CD8-positive, alpha-beta memory T cell (primary cell): ENCODE data around the gene SCN3B. TPM values are rescaled to one million over a fixed set of nuclear protein-coding genes. Genes with fewer than 3 reads are reported as not detected.

Experiments used
- CTCF ChIA-PET: fragments of 350-600 bp; sonication (Branson Sonifier 250); formaldehyde crosslinking; loops from one replicate; lab custom pipeline; 2021; ENCODE audit warnings: antibody characterized with exemption; lab: Charles Lee
- POLR2A ChIA-PET: fragments of 350-600 bp; sonication (Branson Sonifier 250); formaldehyde crosslinking; loops from one replicate; lab custom pipeline; 2021; ENCODE audit warnings: antibody characterized with exemption; lab: Charles Lee
- DNase-seq, 5 donors: peaks; one replicate each; pipeline versions ENCODE4 v3.0.0 to v3.0.0-alpha.2; 2020 to 2022; ENCODE audit warnings: mixed read lengths in 1 of 5
- H3K27ac ChIP-seq: one replicate; pipeline ENCODE4 v1.7.0; 2013; ENCODE audit warnings: low read depth, mild to moderate bottlenecking, low read length, moderate library complexity
- H3K27me3 ChIP-seq: 2 replicates; pipeline ENCODE4 v1.7.0; 2013; ENCODE audit warnings: low read length, mild to moderate bottlenecking; ENCODE audit not compliant: insufficient read depth, poor library complexity, severe bottlenecking
- H3K36me3 ChIP-seq: 2 replicates; pipeline ENCODE4 v1.7.0; 2013; ENCODE audit warnings: mild to moderate bottlenecking, low read length, moderate library complexity; ENCODE audit not compliant: insufficient read depth
- H3K4me1 ChIP-seq: 2 replicates; pipeline ENCODE4 v1.7.0; 2013; ENCODE audit warnings: mild to moderate bottlenecking, low read length, moderate library complexity; ENCODE audit not compliant: insufficient read depth
- H3K4me3 ChIP-seq: 2 replicates; pipeline ENCODE4 v1.7.0; 2013; ENCODE audit warnings: mild to moderate bottlenecking, low read length
- H3K9me3 ChIP-seq: 2 replicates; pipeline ENCODE4 v1.7.0; 2013; ENCODE audit warnings: mild to moderate bottlenecking, low read length
- H3K27ac Mint-ChIP-seq, 8 donors: one replicate each; pipeline ENCODE4 v1.8.0; 2020 to 2021; ENCODE audit warnings: mixed read lengths in 8 of 8, mild to moderate bottlenecking in 6 of 8, inconsistent platforms in 3 of 8, moderate library complexity in 3 of 8
- H3K27me3 Mint-ChIP-seq, 2 donors: one replicate each; pipeline ENCODE4 v1.8.0; 2020 to 2021; ENCODE audit warnings: mixed read lengths in 2 of 2, mild to moderate bottlenecking in 1 of 2, moderate library complexity in 1 of 2
- H3K36me3 Mint-ChIP-seq, 3 donors: one replicate each; pipeline ENCODE4 v1.8.0; 2020 to 2021; ENCODE audit warnings: mixed read lengths in 3 of 3, inconsistent platforms in 1 of 3, mild to moderate bottlenecking in 1 of 3
- H3K4me1 Mint-ChIP-seq, 3 donors: one replicate each; pipeline ENCODE4 v1.8.0; 2020 to 2021; ENCODE audit warnings: mixed read lengths in 3 of 3, inconsistent platforms in 1 of 3, mild to moderate bottlenecking in 1 of 3
- H3K4me3 Mint-ChIP-seq, 7 donors: one replicate each; pipeline ENCODE4 v1.8.0; 2020 to 2021; ENCODE audit warnings: mixed read lengths in 7 of 7, mild to moderate bottlenecking in 6 of 7, moderate library complexity in 4 of 7, inconsistent platforms in 2 of 7
- H3K9me3 Mint-ChIP-seq, 5 donors: one replicate each; pipeline ENCODE4 v1.8.0; 2020 to 2022; ENCODE audit warnings: mixed read lengths in 5 of 5, mild to moderate bottlenecking in 3 of 5, moderate library complexity in 2 of 5, inconsistent platforms in 1 of 5
- polyA plus RNA-seq: library from polyadenylated mRNA; unstranded; fragments of 300-500 nt; fragmentation: Illumina TruSeq; gene quantifications from one replicate; pipeline ENCODE4 v1.2.3, GENCODE V29; 2021
- total RNA-seq, 2 experiments: library from RNA; stranded (reverse); gene quantifications; one replicate each; pipeline ENCODE4 v1.2.3, GENCODE V29; 2021

Gene SCN3B
- total and polyA plus RNA-seq, 3 experiments from 2014 or later: 0.22 TPM; not detected in 2

GRCh38 chr11:123584737-123585136, 69.7 kb downstream of the SCN3B start:
- Mint-ChIP-seq H3K4me1 (peaks cover 8 to 13% (median 10%) of the 10 kb centered on the region in 3 donors), H3K4me3 (no peak overlapping the region), H3K27ac (peak overlapping the region in 1 of 8 donors; percentile 55), H3K27me3 (peaks cover 0 to 1% of the 10 kb centered on the region in 2 donors), H3K36me3 (peaks cover 0 to 13% (median 5%) of the 10 kb centered on the region in 3 donors), H3K9me3 (no peaks in the 10 kb centered on the region)
- CTCF ChIA-PET: interaction anchor here (3.1 kb wide), 1 partner anchor 8 kb away, joined by 12 read pairs; no protein-coding TSS in a partner anchor
- Histone ChIP-seq H3K4me1 (no peaks in the 10 kb centered on the region), H3K27me3 (no peaks in the 10 kb centered on the region), H3K9me3 (no peaks in the 10 kb centered on the region), H3K27ac (no peak overlapping the region), H3K36me3 (no peaks in the 10 kb centered on the region), H3K4me3 (no peak overlapping the region)
- no peak for DNase-seq
- POLR2A ChIA-PET: no interaction called here

- no peaks in the 10 kb centered on the region for H3K36me3 ChIP-seq
- H3K9me3 ChIP-seq: no peaks in the 10 kb centered on the region
- H3K27me3 ChIP-seq: no peaks in the 10 kb centered on the region
- no peaks in the 10 kb centered on the region for H3K4me1 ChIP-seq
- Mint-ChIP-seq H3K4me1 (peaks cover 8 to 13% (median 10%) of the 10 kb centered on the region in 3 donors), H3K27me3 (peaks cover 0 to 1% of the 10 kb centered on the region in 2 donors), H3K36me3 (peaks cover 0 to 11% (median 5%) of the 10 kb centered on the region in 3 donors), H3K9me3 (no peaks in the 10 kb centered on the region), H3K4me3 (no peak overlapping the region), H3K27ac (peak overlapping the region in 1 of 8 donors; percentile 55)
- ChIA-PET POLR2A (no interaction called here), CTCF (no interaction called here)
- H3K27ac ChIP-seq: no peak overlapping the region
- H3K4me3 ChIP-seq: no peak overlapping the region
- no peak for DNase-seq
Measured at GRCh38 chr11:123584186-123584585, 70.2 kb downstream of the SCN3B start.

GRCh38 chr11:123582992-123583504, 71.4 kb downstream of the SCN3B start:
- H3K36me3 ChIP-seq: no peaks in the 10 kb centered on the region
- peak overlapping the region in 1 of 8 donors; percentile 51 for H3K27ac Mint-ChIP-seq
- no peak for DNase-seq
- no peaks in the 10 kb centered on the region for H3K27me3 Mint-ChIP-seq
- CTCF ChIA-PET: interaction anchor here (2.2 kb wide), 1 partner anchor 14 kb away, joined by 8 read pairs; no protein-coding TSS in a partner anchor
- no peak overlapping the region for H3K4me3 ChIP-seq
- H3K4me1 ChIP-seq: no peaks in the 10 kb centered on the region
- no peaks in the 10 kb centered on the region for H3K27me3 ChIP-seq
- H3K36me3 Mint-ChIP-seq: peaks cover 0 to 7% (median 5%) of the 10 kb centered on the region in 3 donors
- H3K9me3 ChIP-seq: no peaks in the 10 kb centered on the region
- no peak overlapping the region for H3K27ac ChIP-seq
- POLR2A ChIA-PET: no interaction called here
- H3K4me3 Mint-ChIP-seq: no peak overlapping the region
- peaks cover 8 to 13% (median 10%) of the 10 kb centered on the region in 3 donors for H3K4me1 Mint-ChIP-seq
- H3K9me3 Mint-ChIP-seq: no peaks in the 10 kb centered on the region

- Mint-ChIP-seq H3K4me3 (no peak overlapping the region), H3K4me1 (peaks cover 11 to 19% (median 13%) of the 10 kb centered on the region in 3 donors), H3K27me3 (no peaks in the 10 kb centered on the region), H3K36me3 (peaks cover 0 to 7% (median 5%) of the 10 kb centered on the region in 3 donors), H3K9me3 (no peaks in the 10 kb centered on the region), H3K27ac (peak overlapping the region in 1 of 8 donors; percentile 38)
- Histone ChIP-seq H3K36me3 (no peaks in the 10 kb centered on the region), H3K9me3 (no peaks in the 10 kb centered on the region), H3K27ac (no peak overlapping the region), H3K4me1 (peaks cover 1% of the 10 kb centered on the region), H3K4me3 (no peak overlapping the region), H3K27me3 (no peaks in the 10 kb centered on the region)
- DNase-seq: no peak
- CTCF ChIA-PET: interaction anchor here (1.2 to 2.8 kb wide), 5 partner anchors 15 to 280 kb away, joined by 3 to 14 read pairs (median 5); no protein-coding TSS in a partner anchor
- POLR2A ChIA-PET: no interaction called here
Measured at GRCh38 chr11:123581651-123582399, 72.6 kb downstream of the SCN3B start.

GRCh38 chr11:123580557-123581275, 73.7 kb downstream of the SCN3B start:
- Histone ChIP-seq H3K27ac (no peak overlapping the region), H3K36me3 (no peaks in the 10 kb centered on the region), H3K4me1 (peaks cover 7% of the 10 kb centered on the region), H3K27me3 (no peaks in the 10 kb centered on the region), H3K9me3 (no peaks in the 10 kb centered on the region), H3K4me3 (no peak overlapping the region)
- H3K9me3 Mint-ChIP-seq: no peaks in the 10 kb centered on the region
- no peaks in the 10 kb centered on the region for H3K27me3 Mint-ChIP-seq
- H3K27ac Mint-ChIP-seq: peak overlapping the region in 1 of 8 donors; percentile 54
- POLR2A ChIA-PET: no interaction called here
- H3K4me1 Mint-ChIP-seq: peaks cover 17 to 27% (median 21%) of the 10 kb centered on the region in 3 donors
- DNase-seq: peak; percentile 38 to 73 (median 51)
- CTCF ChIA-PET: interaction anchor here (0.7 to 2.8 kb wide), 17 partner anchors 12 to 279 kb away, joined by 3 to 14 read pairs (median 4); no protein-coding TSS in a partner anchor
- peaks cover 0 to 4% (median 3%) of the 10 kb centered on the region in 3 donors for H3K36me3 Mint-ChIP-seq
- peak overlapping the region in 5 of 7 donors; percentile 22 to 62 (median 45) for H3K4me3 Mint-ChIP-seq

- H3K36me3 ChIP-seq: no peaks in the 10 kb centered on the region
- Mint-ChIP-seq H3K27me3 (no peaks in the 10 kb centered on the region), H3K4me1 (peaks cover 17 to 27% (median 21%) of the 10 kb centered on the region in 3 donors), H3K27ac (no peak overlapping the region), H3K9me3 (no peaks in the 10 kb centered on the region), H3K36me3 (peaks cover 0 to 3% (median 3%) of the 10 kb centered on the region in 3 donors), H3K4me3 (no peak overlapping the region)
- H3K4me3 ChIP-seq: no peak overlapping the region
- no peaks in the 10 kb centered on the region for H3K27me3 ChIP-seq
- no peaks in the 10 kb centered on the region for H3K9me3 ChIP-seq
- CTCF ChIA-PET: interaction anchor here (0.8 to 2.8 kb wide), 14 partner anchors 11 to 278 kb away, joined by 3 to 14 read pairs (median 4); no protein-coding TSS in a partner anchor
- POLR2A ChIA-PET: no interaction called here
- no peak overlapping the region for H3K27ac ChIP-seq
- DNase-seq: no peak
- peaks cover 7% of the 10 kb centered on the region for H3K4me1 ChIP-seq
Measured at GRCh38 chr11:123580137-123580536, 74.3 kb downstream of the SCN3B start.

GRCh38 chr11:123579482-123579812, 75.0 kb downstream of the SCN3B start:
- ChIA-PET POLR2A (no interaction called here), CTCF (interaction anchor here (1.6 to 2.8 kb wide), 5 partner anchors 10 to 128 kb away, joined by 5 to 14 read pairs (median 8); no protein-coding TSS in a partner anchor)
- Mint-ChIP-seq H3K4me3 (no peak overlapping the region), H3K27me3 (no peaks in the 10 kb centered on the region), H3K27ac (no peak overlapping the region), H3K36me3 (peaks cover 0 to 3% (median 3%) of the 10 kb centered on the region in 3 donors), H3K4me1 (peaks cover 17 to 34% (median 21%) of the 10 kb centered on the region in 3 donors), H3K9me3 (no peaks in the 10 kb centered on the region)
- no peaks in the 10 kb centered on the region for H3K27me3 ChIP-seq
- no peak overlapping the region for H3K4me3 ChIP-seq
- H3K9me3 ChIP-seq: no peaks in the 10 kb centered on the region
- H3K27ac ChIP-seq: no peak overlapping the region
- DNase-seq: no peak
- peaks cover 7% of the 10 kb centered on the region for H3K4me1 ChIP-seq
- no peaks in the 10 kb centered on the region for H3K36me3 ChIP-seq
